BE2C (cell line): ENCODE data around the gene NTRK3.

Experiments used
- DNase-seq: peaks from one replicate; pipeline ENCODE4 v3.0.0-alpha.2; 2020
- H3K27me3 ChIP-seq: fragments of 250-450 bp; sonication (Bioruptor Pico); 2 replicates; pipeline ENCODE4 v1.5.1; 2020; ENCODE audit warnings: mild to moderate bottlenecking
- H3K36me3 ChIP-seq: fragments of 250-450 bp; sonication (Bioruptor Pico); 2 replicates; pipeline ENCODE4 v1.5.1; 2020; ENCODE audit warnings: mild to moderate bottlenecking
- H3K4me1 ChIP-seq: fragments of 250-450 bp; sonication (Bioruptor Pico); 2 replicates; pipeline ENCODE4 v1.5.1; 2020
- H3K4me3 ChIP-seq: 2 replicates; pipeline ENCODE4 v1.5.1; 2011; ENCODE audit warnings: low read depth, low read length
- H3K9me3 ChIP-seq: fragments of 250-450 bp; sonication (Bioruptor Pico); 2 replicates; pipeline ENCODE4 v1.5.1; 2020
- TF ChIP-seq, protein P1 (sequence below): IDR thresholded peaks from 2 replicates; pipeline ENCODE4 v1.5.1; 2012; ENCODE audit warnings: mild to moderate bottlenecking, low read depth, low read length

NTRK3 gene

DNA sequence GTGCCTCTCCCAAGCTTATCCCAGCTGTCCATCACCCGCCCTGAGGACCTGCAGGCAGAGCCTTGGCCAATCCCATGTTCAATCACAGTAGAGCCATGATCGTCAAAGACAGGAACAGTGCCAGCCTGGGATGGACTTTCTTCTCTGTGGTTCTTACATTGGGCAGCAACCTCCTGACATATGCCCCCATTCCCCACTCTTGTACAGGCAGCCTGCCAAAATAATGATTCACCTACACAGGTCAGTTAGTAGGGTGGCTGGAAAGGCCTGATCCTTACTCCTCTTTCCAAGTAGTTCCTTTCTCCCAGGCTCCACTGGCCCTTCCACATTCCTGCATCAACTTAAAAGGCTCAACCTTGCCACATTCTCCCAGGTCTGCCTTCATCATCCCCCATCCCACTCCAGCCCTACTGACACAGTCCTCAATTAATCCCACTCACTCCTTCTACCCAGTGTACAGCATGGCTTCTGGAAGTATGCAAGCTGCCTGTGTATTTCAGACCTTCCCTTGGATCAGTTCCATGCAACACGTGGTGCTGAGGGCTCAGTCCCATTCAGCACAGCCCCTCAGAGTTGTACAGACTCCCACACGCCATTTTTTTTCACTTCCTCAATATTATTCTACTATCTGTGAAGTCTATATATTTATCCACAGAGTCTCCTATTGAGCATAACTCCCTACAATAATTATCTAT, 189.8 kb downstream of the NTRK3 start:
- Histone ChIP-seq H3K36me3 (no peaks in the 10 kb centered on the region), H3K27me3 (no peaks in the 10 kb centered on the region), H3K4me3 (no peak overlapping the region), H3K9me3 (no peaks in the 10 kb centered on the region; the same call in 1 of the 2 replicates), H3K4me1 (no peaks in the 10 kb centered on the region; the same call in 1 of the 2 replicates)
- DNase-seq, result no peak
- TF ChIP-seq, protein P1, sequence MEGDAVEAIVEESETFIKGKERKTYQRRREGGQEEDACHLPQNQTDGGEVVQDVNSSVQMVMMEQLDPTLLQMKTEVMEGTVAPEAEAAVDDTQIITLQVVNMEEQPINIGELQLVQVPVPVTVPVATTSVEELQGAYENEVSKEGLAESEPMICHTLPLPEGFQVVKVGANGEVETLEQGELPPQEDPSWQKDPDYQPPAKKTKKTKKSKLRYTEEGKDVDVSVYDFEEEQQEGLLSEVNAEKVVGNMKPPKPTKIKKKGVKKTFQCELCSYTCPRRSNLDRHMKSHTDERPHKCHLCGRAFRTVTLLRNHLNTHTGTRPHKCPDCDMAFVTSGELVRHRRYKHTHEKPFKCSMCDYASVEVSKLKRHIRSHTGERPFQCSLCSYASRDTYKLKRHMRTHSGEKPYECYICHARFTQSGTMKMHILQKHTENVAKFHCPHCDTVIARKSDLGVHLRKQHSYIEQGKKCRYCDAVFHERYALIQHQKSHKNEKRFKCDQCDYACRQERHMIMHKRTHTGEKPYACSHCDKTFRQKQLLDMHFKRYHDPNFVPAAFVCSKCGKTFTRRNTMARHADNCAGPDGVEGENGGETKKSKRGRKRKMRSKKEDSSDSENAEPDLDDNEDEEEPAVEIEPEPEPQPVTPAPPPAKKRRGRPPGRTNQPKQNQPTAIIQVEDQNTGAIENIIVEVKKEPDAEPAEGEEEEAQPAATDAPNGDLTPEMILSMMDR, result no peak

DNA sequence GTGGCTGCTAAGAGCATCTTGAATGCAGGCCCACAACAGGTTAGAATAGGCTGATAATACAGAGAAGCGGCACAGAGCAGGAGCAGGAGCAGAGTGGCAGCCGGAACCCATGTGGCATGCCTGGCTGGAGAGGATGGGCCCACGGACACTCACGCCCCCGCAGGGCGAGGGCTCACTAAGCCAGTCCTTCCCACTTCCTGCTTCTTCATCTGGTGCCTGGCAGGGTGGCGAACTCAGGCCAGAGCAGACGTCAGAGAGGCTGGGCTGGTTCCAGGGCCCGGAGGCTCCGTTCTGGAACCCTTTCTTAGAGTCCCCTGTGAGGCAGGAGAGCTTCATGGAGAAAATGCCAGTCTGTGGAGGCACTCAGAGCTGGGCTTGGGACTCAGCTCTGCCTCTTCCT, 195.1 kb downstream of the NTRK3 start:
- Histone ChIP-seq H3K4me3 (no peak overlapping the region), H3K9me3 (no peaks in the 10 kb centered on the region), H3K4me1 (no peaks in the 10 kb centered on the region), H3K27me3 (no peaks in the 10 kb centered on the region), H3K36me3 (no peaks in the 10 kb centered on the region)
- no peak for DNase-seq
- TF ChIP-seq, protein P1, result no peak

DNA sequence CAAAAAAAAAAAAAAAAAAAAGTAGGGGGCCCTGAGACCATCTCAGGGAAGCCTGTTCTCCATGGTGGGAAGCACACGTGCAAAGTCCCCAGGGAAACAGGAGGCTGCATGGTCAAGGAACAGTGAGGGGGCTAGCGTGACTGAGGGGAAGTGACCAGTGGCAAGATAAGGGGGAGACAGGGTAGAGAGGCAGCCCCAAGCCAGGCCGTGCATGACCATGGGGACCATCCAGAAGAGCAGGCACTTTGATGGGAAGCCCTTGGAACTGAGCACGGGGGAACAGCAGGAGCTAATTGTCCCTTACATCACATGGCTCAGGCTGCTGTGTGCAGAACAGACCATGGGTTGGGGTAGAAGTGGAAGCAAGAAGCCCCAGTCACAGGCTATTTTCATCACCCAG, 196.2 kb downstream of the NTRK3 start:
- TF ChIP-seq, protein P1, result no peak
- no peak for DNase-seq
- Histone ChIP-seq H3K4me3 (no peak overlapping the region), H3K36me3 (no peaks in the 10 kb centered on the region), H3K9me3 (no peaks in the 10 kb centered on the region), H3K27me3 (no peaks in the 10 kb centered on the region), H3K4me1 (no peaks in the 10 kb centered on the region)

DNA sequence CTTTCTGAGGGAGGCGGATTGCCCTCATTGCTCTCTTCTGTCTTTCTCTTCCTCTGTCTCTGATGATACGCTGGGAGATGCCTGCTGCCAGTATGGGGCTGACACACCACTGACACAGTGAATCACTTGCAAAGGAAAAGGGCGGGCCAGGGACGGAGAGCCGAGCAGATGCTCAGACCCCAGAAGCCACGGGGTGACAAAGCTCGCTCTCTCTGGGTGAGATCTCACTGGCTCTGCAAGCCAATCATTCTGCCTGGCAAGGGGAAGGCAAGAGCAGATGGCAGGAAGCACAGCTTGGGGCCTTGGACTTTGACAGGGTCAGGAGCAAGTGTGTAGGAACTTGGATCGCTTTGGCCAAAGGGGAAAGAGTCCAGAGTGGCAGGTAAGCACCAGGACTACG, 198.7 kb downstream of the NTRK3 start:
- TF ChIP-seq, protein P1, result no peak
- no peak for DNase-seq
- no peak overlapping the region for H3K4me3 ChIP-seq

DNA sequence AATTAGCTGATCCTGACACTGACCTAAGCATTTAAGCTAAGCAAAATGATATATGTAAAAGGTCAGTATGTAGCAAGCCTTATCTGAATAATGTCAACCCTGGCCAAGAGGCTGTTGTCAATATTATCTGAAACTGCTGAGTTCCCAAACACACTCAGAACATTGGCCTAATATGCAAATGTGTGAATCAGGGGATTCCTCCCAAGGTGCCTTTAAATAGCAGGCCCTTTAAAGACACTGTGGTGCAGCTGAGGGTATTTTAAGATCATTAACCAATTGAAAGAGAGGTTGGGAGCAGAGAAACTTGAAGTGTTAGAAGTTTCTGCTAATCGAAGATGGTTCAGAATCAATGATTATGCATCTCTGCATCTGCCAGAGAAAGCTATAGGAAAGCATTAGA, 207.0 kb downstream of the NTRK3 start:
- no peak for DNase-seq
- TF ChIP-seq, protein P1, result no peak
- no peak overlapping the region for H3K4me3 ChIP-seq

More for the DNA sequence above, 198.7 kb downstream of the NTRK3 start:
- Histone ChIP-seq H3K9me3 (no peaks in the 10 kb centered on the region), H3K27me3 (no peaks in the 10 kb centered on the region), H3K4me1 (no peaks in the 10 kb centered on the region), H3K36me3 (no peaks in the 10 kb centered on the region)

DNA sequence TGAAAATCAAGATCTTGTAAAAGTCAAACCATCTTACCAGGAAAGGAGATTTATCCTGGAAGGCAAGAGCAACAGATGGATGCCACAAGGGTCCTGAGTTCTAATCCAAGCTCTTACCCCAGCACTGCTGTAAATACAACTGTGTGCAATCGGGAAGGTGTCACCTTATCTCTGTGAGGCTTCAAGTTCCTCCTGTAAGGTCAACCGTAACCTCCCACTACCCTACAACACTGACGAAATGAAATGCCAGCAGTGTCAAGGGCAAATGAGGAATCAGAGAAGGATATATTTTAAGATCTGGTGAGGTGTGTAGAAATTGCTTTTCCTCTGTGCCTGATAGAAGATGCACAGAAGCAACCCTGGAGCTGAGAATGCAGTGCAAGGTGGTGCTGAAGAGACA, 207.8 kb downstream of the NTRK3 start:
- Histone ChIP-seq H3K36me3 (no peaks in the 10 kb centered on the region), H3K4me3 (no peak overlapping the region), H3K9me3 (no peaks in the 10 kb centered on the region), H3K27me3 (no peaks in the 10 kb centered on the region), H3K4me1 (no peaks in the 10 kb centered on the region)
- no peak for DNase-seq
- TF ChIP-seq, protein P1, result no peak

More for the DNA sequence above, 207.0 kb downstream of the NTRK3 start:
- H3K9me3 ChIP-seq, result no peaks in the 10 kb centered on the region
- no peaks in the 10 kb centered on the region for H3K36me3 ChIP-seq
- H3K4me1 ChIP-seq, result no peaks in the 10 kb centered on the region
- H3K27me3 ChIP-seq, result no peaks in the 10 kb centered on the region
